H9 (cell line): ENCODE data around the gene ZHX3. TPM values are rescaled to one million over a fixed set of nuclear protein-coding genes. Genes with fewer than 3 reads are reported as not detected.

ENCODE experiments used
- DNase-seq: peaks from one replicate; pipeline ENCODE4 v3.0.0-alpha.2; 2017
- H2AFZ ChIP-seq: one replicate; pipeline ENCODE4 v1.6.1; 2013; ENCODE audit warnings: mild to moderate bottlenecking, low read length, control low read depth, moderate library complexity
- H2AK5ac ChIP-seq: 2 replicates; pipeline ENCODE4 v1.6.1; 2013; ENCODE audit warnings: low read length, control low read depth, mixed read lengths; ENCODE audit not compliant: insufficient read length
- H2BK120ac ChIP-seq: one replicate; pipeline ENCODE4 v1.6.1; 2013; ENCODE audit warnings: low read depth, mild to moderate bottlenecking, low read length, control low read depth, inconsistent platforms; ENCODE audit not compliant: poor library complexity, severe bottlenecking
- H2BK12ac ChIP-seq: 2 replicates; pipeline ENCODE4 v1.6.1; 2013; ENCODE audit warnings: low read length, control low read depth, mixed read lengths, low read depth; ENCODE audit not compliant: insufficient read length
- H2BK15ac ChIP-seq: 2 replicates; pipeline ENCODE4 v1.6.1; 2013; ENCODE audit warnings: low read depth, low read length, control low read depth
- H2BK20ac ChIP-seq: one replicate; pipeline ENCODE4 v1.6.1; 2013; ENCODE audit warnings: low read depth, mild to moderate bottlenecking, low read length, control low read depth, inconsistent platforms; ENCODE audit not compliant: poor library complexity, severe bottlenecking
- H2BK5ac ChIP-seq: 2 replicates; pipeline ENCODE4 v1.6.1; 2013; ENCODE audit warnings: low read length, control low read depth, mixed read lengths; ENCODE audit not compliant: insufficient read length
- H3K14ac ChIP-seq: 2 replicates; pipeline ENCODE4 v1.6.1; 2013; ENCODE audit warnings: low read length, control low read depth; ENCODE audit not compliant: insufficient read depth
- H3K18ac ChIP-seq: 2 replicates; pipeline ENCODE4 v1.6.1; 2013; ENCODE audit warnings: low read depth, mild to moderate bottlenecking, mixed read lengths, low read length, control low read depth; ENCODE audit not compliant: insufficient read length
- H3K23ac ChIP-seq: 2 replicates; pipeline ENCODE4 v1.6.1; 2013; ENCODE audit warnings: low read length, control low read depth, mixed read lengths, low read depth; ENCODE audit not compliant: insufficient read length
- H3K23me2 ChIP-seq: 2 replicates; pipeline ENCODE4 v1.6.1; 2013; ENCODE audit warnings: low read depth, mild to moderate bottlenecking, mixed read lengths, low read length, control low read depth; ENCODE audit not compliant: insufficient read length, poor library complexity, severe bottlenecking
- H3K27ac ChIP-seq: 2 replicates; pipeline ENCODE4 v1.5.1; 2013; ENCODE audit warnings: low read length, control low read depth, mixed read lengths, low read depth; ENCODE audit not compliant: insufficient read length
- H3K27me3 ChIP-seq: 2 replicates; pipeline ENCODE4 v1.6.1; 2013; ENCODE audit warnings: low read length, control low read depth, inconsistent platforms; ENCODE audit not compliant: insufficient read depth
- H3K4ac ChIP-seq: 2 replicates; pipeline ENCODE4 v1.6.1; 2013; ENCODE audit warnings: low read depth, mild to moderate bottlenecking, control low read depth, inconsistent platforms, low read length, moderate library complexity
- H3K4me1 ChIP-seq: 2 replicates; pipeline ENCODE4 v1.6.1; 2013; ENCODE audit warnings: low read length, control low read depth, inconsistent platforms; ENCODE audit not compliant: insufficient read depth
- H3K4me2 ChIP-seq: 2 replicates; pipeline ENCODE4 v1.6.1; 2013; ENCODE audit warnings: low read length, control low read depth, mixed read lengths; ENCODE audit not compliant: insufficient read length, insufficient read depth
- H3K56ac ChIP-seq: 2 replicates; pipeline ENCODE4 v1.6.1; 2013; ENCODE audit warnings: low read depth, mild to moderate bottlenecking, mixed read lengths, low read length, control low read depth; ENCODE audit not compliant: insufficient read length
- H3K79me1 ChIP-seq: 2 replicates; pipeline ENCODE4 v1.6.1; 2013; ENCODE audit warnings: low read depth, mild to moderate bottlenecking, moderate library complexity, low read length, control low read depth, inconsistent platforms; ENCODE audit not compliant: insufficient read depth, poor library complexity, severe bottlenecking
- H3K79me2 ChIP-seq: 2 replicates; pipeline ENCODE4 v1.6.1; 2013; ENCODE audit warnings: low read length, control low read depth, inconsistent platforms; ENCODE audit not compliant: insufficient read depth
- H3K9ac ChIP-seq: 2 replicates; pipeline ENCODE4 v1.6.1; 2013; ENCODE audit warnings: low read length, control low read depth, mixed read lengths; ENCODE audit not compliant: insufficient read length; ENCODE audit errors: extremely low read depth
- H3K9me3 ChIP-seq: one replicate; pipeline ENCODE4 v1.6.1; 2013; ENCODE audit warnings: low read depth, low read length, inconsistent platforms; ENCODE audit not compliant: control insufficient read depth
- H3T11ph ChIP-seq: one replicate; pipeline ENCODE4 v1.6.1; 2013; ENCODE audit warnings: mild to moderate bottlenecking, low read length, control low read depth, inconsistent platforms
- H4K20me1 ChIP-seq: one replicate; pipeline ENCODE4 v1.6.1; 2013; ENCODE audit not compliant: control insufficient read depth, insufficient read length, insufficient read depth
- H4K5ac ChIP-seq: 2 replicates; pipeline ENCODE4 v1.6.1; 2013; ENCODE audit warnings: low read depth, mild to moderate bottlenecking, mixed read lengths, low read length, control low read depth; ENCODE audit not compliant: insufficient read length
- H4K8ac ChIP-seq: replicated peaks from 2 replicates; pipeline ENCODE4 v1.6.1; 2013; ENCODE audit warnings: low read length, control low read depth, mixed read lengths, low read depth; ENCODE audit not compliant: insufficient read length
- H4K91ac ChIP-seq: 2 replicates; pipeline ENCODE4 v1.6.1; 2013; ENCODE audit warnings: low read depth, mild to moderate bottlenecking, moderate library complexity, mixed read lengths, low read length, control low read depth; ENCODE audit not compliant: insufficient read length
- H3K27ac Mint-ChIP-seq, 3 experiments: 2 replicates in 2 of 3; 3 replicates in 1 of 3; pipeline ENCODE4 v1.8.0; 2020 to 2021; ENCODE audit warnings: mixed read lengths in 3 of 3, mild to moderate bottlenecking in 1 of 3, moderate library complexity in 1 of 3
- H3K27me3 Mint-ChIP-seq: 2 replicates; pipeline ENCODE4 v1.8.0; 2021; ENCODE audit warnings: low read depth, mild to moderate bottlenecking, moderate library complexity, mixed read lengths
- H3K36me3 Mint-ChIP-seq, 3 experiments: 2 replicates in 2 of 3; 3 replicates in 1 of 3; pipeline ENCODE4 v1.8.0; 2020 to 2021; ENCODE audit warnings: low read depth in 3 of 3, mixed read lengths in 3 of 3; ENCODE audit not compliant: insufficient read depth in 1 of 3
- H3K4me1 Mint-ChIP-seq, 2 experiments: 2 replicates each; pipeline ENCODE4 v1.8.0; 2020; ENCODE audit warnings: mixed read lengths in 2 of 2
- H3K4me3 Mint-ChIP-seq, 2 experiments: 2 replicates in 1 of 2; 3 replicates in 1 of 2; pipeline ENCODE4 v1.8.0; 2020 to 2021; ENCODE audit warnings: mild to moderate bottlenecking in 2 of 2, mixed read lengths in 2 of 2, moderate library complexity in 1 of 2
- H3K9me3 Mint-ChIP-seq, 2 experiments: 2 replicates in 1 of 2; 3 replicates in 1 of 2; pipeline ENCODE4 v1.8.0; 2020; ENCODE audit warnings: mild to moderate bottlenecking in 2 of 2, mixed read lengths in 2 of 2, moderate library complexity in 1 of 2
- CTCF ChIP-seq: fragments of 200-600 bp; sonication (generic); conservative IDR thresholded peaks from 3 replicates; pipeline ENCODE4 v1.8.0; 2021; ENCODE audit warnings: antibody characterized with exemption, mild to moderate bottlenecking
- WGBS: extraction: QIAGEN DNeasy Blood & Tissue Kit; methylation state at CpG from one replicate; pipeline ENCODE4 v1.1.7; 2013; ENCODE audit warnings: missing lambda C conversion rate, low lambda C conversion rate, mixed read lengths; ENCODE audit not compliant: insufficient read length; ENCODE audit errors: extremely low coverage; 5-methylcytosine and 5-hydroxymethylcytosine counted together
- total RNA-seq: library from RNA; stranded (reverse); gene quantifications from 2 replicates; pipeline ENCODE4 v1.2.1, GENCODE V29; 2021

ZHX3 gene
- total RNA-seq, 1 experiment from 2014 or later, result 4.4 TPM

GRCh38 chr20:41334036-41334435 lies 16.5 kb upstream of the ZHX3 start:
- Mint-ChIP-seq H3K27me3 (peaks cover 22% of the 10 kb centered on the region), H3K4me3 (no peak overlapping the region), H3K9me3 (no peaks in the 10 kb centered on the region), H3K4me1 (peaks cover 0 to 4% of the 10 kb centered on the region in 2 experiments; a peak in 1 of 4 replicates), H3K27ac (no peak overlapping the region), H3K36me3 (no peaks in the 10 kb centered on the region)
- H4K5ac ChIP-seq, result no peak overlapping the region
- H3K4me1 ChIP-seq, result no peaks in the 10 kb centered on the region
- no peak overlapping the region for H2BK12ac ChIP-seq
- no CpG with 5 or more reads among the region's 2 CpGs for WGBS
- H3K9ac ChIP-seq, result no peak overlapping the region
- H2BK20ac ChIP-seq, result no peak overlapping the region
- TF ChIP-seq CTCF, result no peak
- no peak overlapping the region for H3K14ac ChIP-seq
- no peaks in the 10 kb centered on the region for H4K20me1 ChIP-seq
- H2BK5ac ChIP-seq, result no peak overlapping the region
- H3K4me2 ChIP-seq, result no peak overlapping the region
- no peak overlapping the region for H3K4ac ChIP-seq
- H2BK15ac ChIP-seq, result no peak overlapping the region
- H3K18ac ChIP-seq, result no peak overlapping the region
- H3K27ac ChIP-seq, result no peak overlapping the region
- no peak overlapping the region for H3T11ph ChIP-seq
- no peak overlapping the region for H3K23ac ChIP-seq
- no peaks in the 10 kb centered on the region for H3K9me3 ChIP-seq
- DNase-seq, result no peak
- H3K27me3 ChIP-seq, result no peaks in the 10 kb centered on the region
- no peaks in the 10 kb centered on the region for H3K23me2 ChIP-seq
- H3K56ac ChIP-seq, result no peak overlapping the region
- no peak overlapping the region for H2AFZ ChIP-seq
- no peak overlapping the region for H2BK120ac ChIP-seq
- no peak overlapping the region for H4K91ac ChIP-seq
- no peak overlapping the region for H2AK5ac ChIP-seq
- H4K8ac ChIP-seq, result no peak overlapping the region
- H3K79me2 ChIP-seq, result no peaks in the 10 kb centered on the region
- no peaks in the 10 kb centered on the region for H3K79me1 ChIP-seq
